ENCODE data around the gene MYCBP2.
"Not testable (repeated sequence)": the region's sequence is repeated elsewhere in the genome, so short reads cannot be mapped to it uniquely, and the experiment has no call there.

The MYCBP2 gene

DNA sequence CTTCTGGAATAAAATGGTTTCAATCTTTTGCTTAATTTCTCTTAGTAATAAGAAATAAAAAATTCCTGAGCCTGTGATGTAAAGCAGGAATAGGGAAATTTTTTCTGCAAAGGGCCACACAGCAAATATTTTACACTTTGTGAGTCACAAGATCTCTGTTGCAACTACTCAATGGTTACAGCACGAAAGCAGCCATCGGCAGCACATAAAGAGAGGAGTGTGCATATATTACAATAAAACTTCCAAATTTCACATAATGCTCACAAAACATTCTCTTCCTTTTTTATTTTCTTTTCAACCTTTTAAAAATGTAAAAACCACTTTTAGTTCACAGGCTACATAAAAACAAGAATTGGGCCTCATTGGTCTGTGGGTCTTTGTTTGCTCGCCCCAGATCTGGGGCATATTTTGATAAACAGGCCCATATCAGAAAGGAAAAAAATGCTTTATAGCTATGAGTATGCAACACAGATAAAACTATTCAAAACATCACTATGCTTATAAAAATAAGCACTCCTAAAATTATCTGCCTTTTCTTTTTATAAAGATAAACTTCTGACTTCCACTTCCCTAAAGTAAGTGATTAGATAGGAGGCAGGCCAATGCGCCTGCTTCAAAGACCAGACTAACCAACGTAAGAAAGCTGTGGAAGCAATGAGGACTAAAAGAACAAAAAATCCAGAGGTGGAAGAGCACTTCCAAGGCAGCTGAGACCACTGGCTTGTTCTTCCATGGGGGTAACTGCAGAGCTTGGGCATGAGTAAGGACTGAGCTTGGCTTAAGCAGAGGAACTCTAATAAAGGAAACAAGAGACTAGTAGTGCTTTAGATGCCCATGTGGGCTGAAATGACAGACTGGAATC lies 26.5 kb downstream of the MYCBP2 start:
- no peak for DNase-seq

GRCh38 chr13:77299587-77299986 lies 27.3 kb downstream of the MYCBP2 start:
- no peak for DNase-seq

GRCh38 chr13:77298426-77298825 lies 28.5 kb downstream of the MYCBP2 start:
- DNase-seq, result no peak

DNA sequence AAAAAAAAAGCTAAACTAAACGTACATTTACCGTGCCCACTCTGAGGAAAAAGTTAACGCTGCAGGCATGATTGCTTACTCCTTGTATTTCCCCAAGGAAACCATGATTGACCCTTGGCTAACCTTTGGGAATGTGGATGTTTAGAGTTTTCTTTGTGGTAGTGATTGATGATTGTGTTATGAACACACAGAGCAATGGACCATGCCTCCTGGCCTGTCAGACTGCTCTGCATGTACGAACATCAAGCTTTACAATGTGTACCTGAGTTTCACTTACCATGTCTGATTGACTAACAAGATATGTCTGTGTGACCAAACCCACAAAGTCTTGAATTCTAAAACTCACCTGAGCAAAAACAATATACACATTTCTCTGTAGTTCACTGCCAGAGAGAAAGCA lies 35.1 kb downstream of the MYCBP2 start:
- no peak for DNase-seq

- DNase-seq, result no peak
These were observed 36.6 kb downstream of the MYCBP2 start for GRCh38 chr13:77290342-77290741.

- no peak for DNase-seq
These were observed 37.0 kb downstream of the MYCBP2 start for GRCh38 chr13:77289851-77290250.

DNA sequence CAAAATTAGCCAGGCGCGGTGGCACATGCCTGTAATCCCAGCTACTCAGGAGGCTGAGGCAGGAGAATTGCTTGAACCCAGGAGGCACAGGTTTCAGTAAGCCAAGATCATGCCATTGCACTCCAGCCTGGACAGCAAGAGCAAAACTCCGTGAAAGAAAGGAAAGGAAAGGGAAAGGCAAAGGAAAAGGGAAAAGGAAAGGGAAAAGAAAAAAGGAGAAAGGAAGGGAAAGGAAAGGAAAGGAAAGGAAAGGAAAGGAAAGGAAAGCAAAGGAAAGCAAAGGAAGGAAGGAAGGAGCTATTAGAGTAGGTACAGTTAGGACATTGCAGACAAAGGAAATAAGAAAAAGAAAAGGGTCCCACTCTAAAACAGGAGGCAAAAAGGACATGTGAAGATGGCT lies 41.3 kb downstream of the MYCBP2 start:
- DNase-seq, result not testable (repeated sequence)

GRCh38 chr13:77285098-77285497 lies 41.8 kb downstream of the MYCBP2 start:
- DNase-seq, result no peak

DNA sequence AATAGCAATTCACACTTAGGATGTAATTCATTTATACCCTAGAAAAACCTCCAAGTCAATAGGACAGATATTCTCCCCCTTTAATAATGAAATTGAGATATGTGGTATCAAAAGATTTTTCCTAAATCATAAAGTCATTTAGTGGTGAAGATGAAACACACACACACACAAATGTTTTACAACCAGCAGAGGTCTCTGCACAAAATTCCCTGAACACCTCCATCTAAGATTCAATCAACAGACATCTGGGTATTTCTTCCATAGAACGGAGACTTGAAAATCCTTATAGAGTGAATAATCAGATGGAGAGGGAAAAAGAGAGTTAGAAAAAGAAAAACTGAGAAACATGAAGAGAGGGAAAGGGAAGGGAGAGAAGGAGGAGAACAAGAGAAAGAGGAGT lies 52.8 kb downstream of the MYCBP2 start:
- DNase-seq, result no peak

DNA sequence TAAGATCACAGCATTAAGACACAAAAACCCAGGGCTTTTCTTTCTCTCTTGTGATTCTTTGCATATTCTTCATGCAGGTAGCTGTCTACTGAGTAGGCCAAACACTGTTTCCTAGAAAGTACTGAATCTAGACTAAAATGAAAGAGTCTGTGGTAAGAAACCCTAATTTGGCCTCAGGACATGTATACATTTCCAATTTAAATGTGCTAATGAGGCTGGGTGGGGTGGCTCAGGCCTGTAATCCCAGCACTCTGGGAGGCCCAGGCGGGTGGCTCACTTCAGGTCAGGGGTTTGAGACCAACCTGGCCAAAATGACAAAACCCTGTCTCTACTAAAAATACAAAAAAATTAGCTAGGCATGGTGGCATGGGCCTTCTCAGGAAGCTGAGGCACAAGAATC lies 57.8 kb downstream of the MYCBP2 start:
- no peak for DNase-seq

DNA sequence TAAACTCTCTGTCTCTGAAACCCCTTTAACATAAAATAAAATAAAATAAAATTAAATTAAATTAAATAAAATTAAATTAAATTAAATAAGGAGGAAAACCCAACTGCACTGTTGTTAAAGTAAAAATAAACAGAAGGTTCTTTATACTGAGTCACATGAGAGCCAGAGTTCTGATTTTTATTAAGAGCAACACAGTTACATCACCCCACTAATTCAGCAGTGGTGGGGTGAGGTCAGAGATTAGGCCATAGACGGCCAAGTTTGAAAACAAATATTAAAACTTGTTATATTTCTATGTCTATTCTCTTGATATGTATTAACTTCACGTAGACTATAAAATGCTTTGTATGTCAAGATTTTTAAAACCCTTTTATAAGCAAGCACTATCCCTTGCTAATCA lies 59.5 kb downstream of the MYCBP2 start:
- DNase-seq, result no peak

DNA sequence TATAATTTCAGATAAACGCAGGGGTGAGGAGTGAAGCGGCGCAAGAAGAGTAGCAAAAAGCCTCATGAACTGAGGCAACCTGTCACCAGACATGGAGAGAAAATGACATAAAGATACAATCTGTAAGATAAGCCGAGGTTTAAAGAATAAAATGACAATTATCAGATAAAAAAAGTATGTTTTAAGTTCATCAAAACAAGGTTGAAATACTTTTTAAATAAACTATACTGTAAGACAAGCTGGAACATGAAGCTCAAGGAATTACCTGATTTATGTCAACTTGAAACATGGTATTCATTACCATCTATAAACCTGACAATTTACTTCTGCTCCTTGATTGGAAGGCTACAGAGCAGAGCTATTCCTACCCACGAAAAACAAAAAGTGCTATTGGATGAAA lies 61.6 kb downstream of the MYCBP2 start:
- DNase-seq, result no peak

- DNase-seq, result no peak
These were observed 64.7 kb downstream of the MYCBP2 start for GRCh38 chr13:77262198-77262597.

DNA sequence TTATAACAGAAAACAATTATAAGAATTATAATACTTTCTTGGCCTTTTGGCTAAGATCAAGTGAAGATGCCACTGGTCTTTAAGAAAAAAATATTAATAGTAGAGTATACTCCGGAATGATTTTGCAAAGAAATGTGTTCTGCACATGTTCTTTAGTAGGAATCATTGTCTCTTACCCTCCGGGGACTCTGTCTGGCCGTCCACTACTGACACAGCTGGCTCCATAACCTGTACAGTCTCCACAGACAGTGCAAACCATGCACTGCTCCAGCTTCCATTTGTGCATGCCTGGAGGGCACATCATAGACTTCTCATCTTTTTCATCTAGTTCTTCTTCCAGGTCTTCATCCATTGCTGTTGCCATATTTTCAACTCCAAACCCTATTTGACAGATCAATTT lies 75.9 kb downstream of the MYCBP2 start:
- DNase-seq, result no peak

DNA sequence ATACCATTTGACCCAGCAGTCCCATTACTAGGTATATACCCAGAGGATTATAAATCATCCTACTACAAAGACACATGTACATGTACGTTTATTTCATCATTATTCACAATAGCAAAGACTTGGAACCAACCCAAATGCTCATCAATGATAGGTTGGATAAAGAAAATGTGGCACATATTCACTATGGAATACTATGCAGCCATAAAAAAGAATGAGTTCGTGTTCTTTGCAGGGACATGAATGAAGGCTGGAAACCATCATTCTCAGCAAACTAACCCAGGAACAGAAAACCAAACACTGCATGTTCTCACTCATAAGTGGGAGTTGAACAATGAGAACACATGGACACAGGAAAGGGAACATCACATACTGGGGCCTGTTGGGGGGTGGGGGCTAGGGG lies 81.7 kb downstream of the MYCBP2 start:
- DNase-seq, result not testable (repeated sequence)

DNA sequence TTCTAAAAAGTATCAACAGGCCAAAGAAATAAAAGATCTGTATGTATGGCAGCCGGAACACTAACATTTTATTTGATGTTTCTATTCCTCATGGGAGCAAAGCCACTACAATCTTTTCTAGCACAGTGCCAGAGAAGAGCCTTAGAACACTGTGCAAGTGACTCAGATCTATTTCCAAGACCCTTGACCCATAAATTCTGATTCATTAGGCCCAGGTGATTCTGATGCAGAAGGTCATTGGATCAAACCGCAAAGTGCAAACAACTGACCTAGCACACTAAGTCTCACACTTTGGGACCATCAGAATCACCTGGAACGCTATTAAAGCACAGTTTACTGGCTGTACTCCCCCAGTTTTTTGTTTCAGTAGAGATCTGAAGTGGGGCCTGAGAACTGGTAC lies 87.6 kb downstream of the MYCBP2 start:
- DNase-seq, result no peak

DNA sequence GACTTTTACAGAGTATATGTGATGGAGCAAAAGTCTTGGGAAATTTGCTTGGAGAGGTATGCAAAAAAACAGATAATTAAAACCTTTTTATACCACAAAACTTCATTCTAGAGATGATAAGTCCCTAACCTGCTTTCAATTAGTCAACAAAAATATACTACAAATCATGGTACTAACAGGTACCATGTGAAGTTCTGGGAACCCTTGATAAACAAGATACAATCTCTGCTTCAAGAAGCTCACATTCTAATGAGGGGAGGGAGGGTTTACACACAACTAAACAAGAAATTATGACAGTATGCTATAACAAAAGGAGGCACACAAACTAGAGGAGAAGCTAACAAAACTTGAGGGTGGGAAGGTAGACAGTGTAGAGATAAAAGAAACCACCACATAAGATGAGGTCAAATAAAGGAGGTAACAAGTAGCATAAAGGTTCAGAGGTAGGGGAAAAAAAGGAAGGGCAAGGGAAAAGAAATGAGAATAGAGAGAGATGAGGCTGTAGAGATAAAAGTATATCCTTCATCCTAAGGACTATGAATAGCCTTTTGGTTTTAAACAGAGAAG lies 91.4 kb downstream of the MYCBP2 start:
- no peak for DNase-seq

DNA sequence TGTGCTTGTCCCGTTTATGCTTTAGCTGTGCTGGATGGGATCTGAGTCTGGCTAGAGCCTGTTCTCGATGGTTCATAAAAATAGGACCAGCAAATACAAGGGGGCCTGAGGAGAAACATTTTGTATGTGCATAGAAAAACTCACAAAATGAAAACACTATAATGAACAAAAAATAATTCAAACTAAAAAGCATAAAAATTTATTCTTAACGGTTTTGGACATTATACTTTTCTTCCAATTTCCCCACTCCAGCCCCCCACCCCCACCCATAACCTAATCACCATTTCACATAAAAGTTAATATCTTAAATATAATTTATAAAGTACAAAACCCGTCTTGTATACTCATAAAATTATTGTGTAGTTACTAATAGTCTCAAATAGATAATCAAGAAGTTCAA lies 93.7 kb downstream of the MYCBP2 start:
- no peak for DNase-seq

DNA sequence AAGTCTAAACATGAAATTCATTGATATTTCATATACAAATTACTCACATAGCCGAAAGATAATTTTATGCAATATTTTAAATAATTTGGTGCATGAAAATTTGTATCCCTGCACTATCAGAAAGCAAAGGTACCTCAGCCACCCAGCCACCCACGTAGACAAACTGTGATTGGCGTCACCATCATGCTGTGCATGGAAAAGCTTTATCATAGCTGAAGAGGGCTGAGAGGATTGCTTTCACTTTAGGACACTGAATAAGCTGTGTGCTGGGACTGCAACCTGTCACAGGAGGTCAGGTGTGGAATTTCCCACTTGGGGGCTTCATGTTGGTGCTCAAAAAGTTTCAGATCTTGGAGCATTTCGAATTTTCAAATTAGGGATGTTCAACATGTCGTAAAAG lies 96.3 kb downstream of the MYCBP2 start:
- DNase-seq, result no peak

DNA sequence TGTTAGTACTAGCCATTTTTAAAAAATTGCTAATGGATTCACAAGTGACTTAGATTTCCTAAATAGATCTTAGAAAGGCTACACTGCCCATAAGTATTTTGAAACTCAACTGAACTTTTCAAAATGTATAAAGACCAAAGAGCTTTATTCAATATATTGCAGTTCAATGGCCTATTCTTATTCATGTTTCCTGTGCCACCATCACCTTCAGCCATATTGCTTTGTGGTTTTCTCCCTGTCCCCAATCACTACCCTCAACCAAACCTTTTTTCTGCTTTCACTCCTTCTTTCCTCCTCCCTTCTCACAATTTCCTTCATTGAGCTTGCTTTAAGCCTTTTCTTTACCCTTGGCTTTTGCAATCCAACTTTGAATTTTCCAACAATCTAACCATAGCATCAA lies 100.9 kb downstream of the MYCBP2 start:
- DNase-seq, result no peak

DNA sequence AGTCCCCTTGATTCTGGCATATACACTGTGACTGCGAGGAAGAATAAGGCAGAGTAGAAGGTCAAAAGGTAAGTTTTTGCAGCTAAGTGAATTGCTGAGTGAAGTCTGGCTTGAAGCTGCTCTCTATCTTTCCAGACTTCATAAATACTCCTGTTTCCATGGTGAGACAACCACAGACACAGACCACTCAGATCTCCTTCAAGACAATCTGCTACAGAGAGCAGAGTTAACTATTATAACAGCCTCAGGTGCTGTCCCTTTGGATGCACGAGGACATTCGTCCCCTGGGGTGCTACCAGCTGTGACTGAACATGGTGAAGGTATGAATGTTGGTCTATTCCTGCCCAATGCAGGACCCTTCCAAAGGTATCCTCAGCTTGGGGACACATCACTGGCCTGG lies 104.0 kb downstream of the MYCBP2 start:
- no peak for DNase-seq

GRCh38 chr13:77222000-77222690 lies 104.7 kb downstream of the MYCBP2 start:
- no peak for DNase-seq

- no peak for DNase-seq
These were observed 107.5 kb downstream of the MYCBP2 start for GRCh38 chr13:77219401-77219800.
